Neuronal stem cell (in vitro differentiated cells): Measurements from ENCODE around the gene WDR33.
"Not testable (repeated sequence)": the region's sequence is repeated elsewhere in the genome, so short reads cannot be mapped to it uniquely, and the experiment has no call there.

ENCODE experiments used
- DNase-seq: peaks from one replicate; pipeline ENCODE4 v3.0.0-alpha.2; 2013; ENCODE audit warnings: low spot score
- H2AFZ ChIP-seq: one replicate; pipeline ENCODE4 v1.6.1; 2013; ENCODE audit warnings: mild to moderate bottlenecking, low read length, inconsistent platforms
- H2AK5ac ChIP-seq: 2 replicates; pipeline ENCODE4 v1.6.1; 2013; ENCODE audit warnings: low read depth, mild to moderate bottlenecking, inconsistent platforms, low read length, moderate library complexity, mixed read lengths
- H2BK120ac ChIP-seq: 2 replicates; pipeline ENCODE4 v1.6.1; 2013; ENCODE audit warnings: low read depth, mild to moderate bottlenecking, inconsistent platforms, low read length, moderate library complexity, mixed read lengths
- H2BK12ac ChIP-seq: one replicate; pipeline ENCODE4 v1.6.1; 2013; ENCODE audit warnings: low read length, inconsistent platforms
- H2BK15ac ChIP-seq: 2 replicates; pipeline ENCODE4 v1.6.1; 2013; ENCODE audit warnings: mild to moderate bottlenecking, low read length, inconsistent platforms, mixed read lengths
- H2BK5ac ChIP-seq: one replicate; pipeline ENCODE4 v1.6.1; 2013; ENCODE audit warnings: inconsistent platforms, mild to moderate bottlenecking, low read length, moderate library complexity
- H3K14ac ChIP-seq: one replicate; pipeline ENCODE4 v1.6.1; 2013; ENCODE audit warnings: low read length, inconsistent platforms
- H3K18ac ChIP-seq: 2 replicates; pipeline ENCODE4 v1.6.1; 2013; ENCODE audit warnings: low read length, inconsistent platforms
- H3K23ac ChIP-seq: 2 replicates; pipeline ENCODE4 v1.6.1; 2013; ENCODE audit warnings: low read depth, mild to moderate bottlenecking, mixed read lengths, low read length, inconsistent platforms; ENCODE audit not compliant: poor library complexity
- H3K27ac ChIP-seq: replicated peaks from 3 replicates; pipeline ENCODE4 v1.5.1; 2013; ENCODE audit warnings: low read length, inconsistent platforms
- H3K27me3 ChIP-seq, 3 experiments: 2 replicates each; pipeline ENCODE4 v1.6.1; 2013; ENCODE audit warnings: low read length in 3 of 3, mild to moderate bottlenecking in 2 of 3, inconsistent platforms in 1 of 3, low read depth in 1 of 3, mixed read lengths in 1 of 3, moderate library complexity in 1 of 3; ENCODE audit not compliant: control insufficient read depth in 3 of 3, insufficient read depth in 3 of 3
- H3K36me3 ChIP-seq, 2 donors: replicated peaks in 1 of 2; 2 replicates each; pipeline ENCODE4 v1.6.1; 2013; ENCODE audit warnings: low read length in 2 of 2; ENCODE audit not compliant: control insufficient read depth in 2 of 2, insufficient read depth in 2 of 2
- H3K4ac ChIP-seq: 2 replicates; pipeline ENCODE4 v1.6.1; 2013; ENCODE audit warnings: inconsistent platforms, mild to moderate bottlenecking, low read length, moderate library complexity
- H3K4me1 ChIP-seq, 2 donors: 1 replicate in 1 of 2; 2 replicates in 1 of 2; pipeline ENCODE4 v1.6.1; 2013; ENCODE audit warnings: low read length in 2 of 2, low read depth in 1 of 2; ENCODE audit not compliant: control insufficient read depth in 2 of 2, insufficient read depth in 1 of 2
- H3K4me2 ChIP-seq: one replicate; pipeline ENCODE4 v1.6.1; 2013; ENCODE audit warnings: mild to moderate bottlenecking, low read length, inconsistent platforms; ENCODE audit not compliant: insufficient read depth, poor library complexity, severe bottlenecking
- H3K4me3 ChIP-seq, 2 donors: 2 replicates each; pipeline ENCODE4 v1.5.1; 2013; ENCODE audit warnings: low read length in 2 of 2, mild to moderate bottlenecking in 2 of 2, inconsistent platforms in 1 of 2, moderate library complexity in 1 of 2
- H3K79me1 ChIP-seq: one replicate; pipeline ENCODE4 v1.6.1; 2013; ENCODE audit warnings: low read depth, mild to moderate bottlenecking, inconsistent platforms, low read length, moderate library complexity
- H3K9ac ChIP-seq: one replicate; pipeline ENCODE4 v1.6.1; 2013; ENCODE audit warnings: mild to moderate bottlenecking, low read depth, low read length, inconsistent platforms; ENCODE audit not compliant: poor library complexity
- H3K9me3 ChIP-seq, 2 donors: replicated peaks in 1 of 2; 2 replicates each; pipeline versions ENCODE3 to v1.6.1; 2013; ENCODE audit warnings: low read length in 2 of 2, mild to moderate bottlenecking in 2 of 2, inconsistent platforms in 1 of 2, low read depth in 1 of 2, mixed read lengths in 1 of 2, moderate library complexity in 1 of 2; ENCODE audit not compliant: control insufficient read depth in 2 of 2, insufficient read depth in 1 of 2
- H4K8ac ChIP-seq: one replicate; pipeline ENCODE4 v1.6.1; 2013; ENCODE audit warnings: low read depth, mild to moderate bottlenecking, inconsistent platforms, low read length, moderate library complexity
- H4K91ac ChIP-seq: one replicate; pipeline ENCODE4 v1.6.1; 2013; ENCODE audit warnings: low read length, low read depth, mild to moderate bottlenecking, inconsistent platforms; ENCODE audit not compliant: poor library complexity
- WGBS, 2 donors: extraction: QIAGEN DNeasy Blood & Tissue Kit; methylation state at CpG; one replicate each; pipeline ENCODE4 v1.1.7; 2013; ENCODE audit warnings: missing lambda C conversion rate in 2 of 2, mixed read lengths in 1 of 2; ENCODE audit not compliant: insufficient read length in 2 of 2, insufficient replicate concordance in 1 of 2; ENCODE audit errors: extremely low coverage in 2 of 2; 5-methylcytosine and 5-hydroxymethylcytosine counted together

WDR33 gene

GRCh38 chr2:127759931-127760330 is 51.0 kb downstream of the WDR33 start:
- no peak overlapping the region for H2BK15ac ChIP-seq
- no peaks in the 10 kb centered on the region for H3K79me1 ChIP-seq
- no peak for DNase-seq
- no peak overlapping the region for H2BK120ac ChIP-seq
- no peak overlapping the region for H2BK5ac ChIP-seq
- no peak overlapping the region for H3K14ac ChIP-seq
- H2AFZ ChIP-seq = no peak overlapping the region
- H3K4me1 ChIP-seq = no peaks in the 10 kb centered on the region
- no peak overlapping the region for H2BK12ac ChIP-seq
- H2AK5ac ChIP-seq = no peak overlapping the region
- no peak overlapping the region for H3K18ac ChIP-seq
- no peaks in the 10 kb centered on the region for H3K9me3 ChIP-seq
- no peak overlapping the region for H3K23ac ChIP-seq
- H4K8ac ChIP-seq = no peak overlapping the region
- no peak overlapping the region for H4K91ac ChIP-seq
- H3K4me2 ChIP-seq = no peak overlapping the region
- H3K4ac ChIP-seq = no peak overlapping the region
- no CpG with 5 or more reads among the region's 2 CpGs for WGBS, 2 donors
- H3K4me3 ChIP-seq = no peak overlapping the region
- H3K36me3 ChIP-seq = peaks cover 19 to 96% of the 10 kb centered on the region in 2 donors
- H3K27me3 ChIP-seq = no peaks in the 10 kb centered on the region
- H3K9ac ChIP-seq = no peak overlapping the region
- no peak overlapping the region for H3K27ac ChIP-seq

GRCh38 chr2:127754186-127754585 is 56.8 kb downstream of the WDR33 start:
- no peak for DNase-seq
- Histone ChIP-seq H3K79me1 (no peaks in the 10 kb centered on the region), H2BK15ac (no peak overlapping the region), H3K18ac (no peak overlapping the region), H3K9ac (no peak overlapping the region), H3K27ac (no peak overlapping the region), H4K91ac (no peak overlapping the region), H3K36me3 (peaks cover 0 to 75% of the 10 kb centered on the region in 2 donors), H2AFZ (no peak overlapping the region), H4K8ac (no peak overlapping the region), H3K4me1 (no peaks in the 10 kb centered on the region), H3K14ac (no peak overlapping the region), H3K4me3 (no peak overlapping the region), H2BK120ac (no peak overlapping the region), H3K9me3 (no peaks in the 10 kb centered on the region), H2AK5ac (no peak overlapping the region), H3K4me2 (no peak overlapping the region), H2BK12ac (no peak overlapping the region), H2BK5ac (no peak overlapping the region), H3K27me3 (no peaks in the 10 kb centered on the region), H3K4ac (no peak overlapping the region), H3K23ac (no peak overlapping the region)
- no CpG with 5 or more reads among the region's 8 CpGs for WGBS, 2 donors

DNA sequence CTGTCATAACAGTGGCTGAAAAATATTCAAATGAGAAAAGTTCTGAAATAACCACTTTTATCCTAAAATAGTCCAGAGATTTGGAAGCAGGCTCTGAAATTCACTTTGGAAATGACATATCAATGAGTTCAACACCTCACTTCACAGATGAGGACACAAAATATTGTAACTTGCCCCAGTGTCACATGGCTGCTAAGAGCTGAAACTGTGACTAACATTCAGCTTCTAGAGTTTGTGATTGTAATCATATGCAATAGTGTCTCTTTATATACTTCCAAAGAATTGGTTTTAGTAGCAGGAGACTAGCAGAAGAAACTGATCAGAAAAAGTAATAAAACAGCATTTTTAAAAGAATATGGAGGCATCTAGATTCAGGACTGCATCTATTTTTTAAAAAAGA is 57.6 kb downstream of the WDR33 start:
- Histone ChIP-seq H3K9ac (no peak overlapping the region), H2BK12ac (no peak overlapping the region), H3K4me2 (no peak overlapping the region), H2BK15ac (no peak overlapping the region), H3K27ac (no peak overlapping the region), H3K36me3 (peaks cover 0 to 75% of the 10 kb centered on the region in 2 donors), H3K18ac (no peak overlapping the region), H2AK5ac (no peak overlapping the region), H2BK5ac (no peak overlapping the region), H3K4ac (no peak overlapping the region), H3K4me1 (no peaks in the 10 kb centered on the region), H3K9me3 (no peaks in the 10 kb centered on the region), H2BK120ac (no peak overlapping the region), H3K79me1 (no peaks in the 10 kb centered on the region), H4K8ac (no peak overlapping the region), H3K27me3 (no peaks in the 10 kb centered on the region), H3K14ac (no peak overlapping the region), H4K91ac (no peak overlapping the region), H2AFZ (no peak overlapping the region), H3K23ac (no peak overlapping the region), H3K4me3 (no peak overlapping the region)
- DNase-seq = no peak

DNA sequence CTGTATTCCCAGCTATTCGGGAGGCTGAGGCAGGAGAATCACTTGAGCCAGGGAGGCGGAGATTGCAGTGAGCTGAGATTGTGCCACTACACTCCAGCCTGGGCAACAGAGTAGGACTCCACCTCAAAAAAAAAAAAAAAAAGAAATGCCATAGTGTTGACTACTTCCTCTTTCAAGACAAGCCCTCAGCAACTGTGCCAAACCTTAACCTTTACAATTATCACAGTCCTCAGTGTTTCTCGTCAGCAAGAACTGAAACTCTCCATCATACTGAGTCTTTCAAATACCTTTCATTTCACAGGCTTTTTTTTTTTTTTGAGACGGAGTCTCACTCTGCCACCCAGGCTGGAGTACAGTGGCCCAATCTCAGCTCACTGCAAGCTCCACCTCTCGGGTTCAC is 61.4 kb downstream of the WDR33 start:
- DNase-seq = not testable (repeated sequence)

More for the DNA sequence above, 61.4 kb downstream of the WDR33 start:
- not testable (repeated sequence) for H2AFZ ChIP-seq, H3K23ac ChIP-seq, H3K4me3 ChIP-seq, H3K9ac ChIP-seq, H4K91ac ChIP-seq, H3K4me1 ChIP-seq, H3K14ac ChIP-seq, H3K27me3 ChIP-seq, H2BK12ac ChIP-seq, H3K18ac ChIP-seq, H2BK120ac ChIP-seq, H3K4me2 ChIP-seq, H3K4ac ChIP-seq, H4K8ac ChIP-seq, H3K9me3 ChIP-seq, H2BK5ac ChIP-seq, H3K79me1 ChIP-seq, H2BK15ac ChIP-seq, H2AK5ac ChIP-seq, H3K27ac ChIP-seq
- H3K36me3 ChIP-seq = peaks cover 0 to 76% of the 10 kb centered on the region in 2 donors
- WGBS, 2 donors = no CpG with 5 or more reads among the region's 5 CpGs
